A673 (cell line): Measurements from ENCODE around the gene CFAP65.

ENCODE experiments used
- EZH2 ChIP-seq: fragments of 200-600 bp; sonication (generic); IDR thresholded peaks from 2 replicates; pipeline ENCODE4 v1.6.1; 2017; ENCODE audit warnings: borderline replicate concordance, low read depth, mild to moderate bottlenecking, mixed read lengths, antibody characterized with exemption, low read length; ENCODE audit not compliant: poor library complexity, severe bottlenecking
- TF ChIP-seq, protein P1 (sequence below): fragments of 300-800, 200-600 bp; sonication (generic); conservative IDR thresholded peaks from 2 replicates; pipeline ENCODE4 v1.5.1; 2017; ENCODE audit warnings: low read depth, mild to moderate bottlenecking, antibody characterized with exemption, low read length, moderate library complexity, mixed read lengths

GRCh38 chr2:219038600-219038999 is 2.7 kb downstream of the CFAP65 start:
- TF ChIP-seq, protein P1, sequence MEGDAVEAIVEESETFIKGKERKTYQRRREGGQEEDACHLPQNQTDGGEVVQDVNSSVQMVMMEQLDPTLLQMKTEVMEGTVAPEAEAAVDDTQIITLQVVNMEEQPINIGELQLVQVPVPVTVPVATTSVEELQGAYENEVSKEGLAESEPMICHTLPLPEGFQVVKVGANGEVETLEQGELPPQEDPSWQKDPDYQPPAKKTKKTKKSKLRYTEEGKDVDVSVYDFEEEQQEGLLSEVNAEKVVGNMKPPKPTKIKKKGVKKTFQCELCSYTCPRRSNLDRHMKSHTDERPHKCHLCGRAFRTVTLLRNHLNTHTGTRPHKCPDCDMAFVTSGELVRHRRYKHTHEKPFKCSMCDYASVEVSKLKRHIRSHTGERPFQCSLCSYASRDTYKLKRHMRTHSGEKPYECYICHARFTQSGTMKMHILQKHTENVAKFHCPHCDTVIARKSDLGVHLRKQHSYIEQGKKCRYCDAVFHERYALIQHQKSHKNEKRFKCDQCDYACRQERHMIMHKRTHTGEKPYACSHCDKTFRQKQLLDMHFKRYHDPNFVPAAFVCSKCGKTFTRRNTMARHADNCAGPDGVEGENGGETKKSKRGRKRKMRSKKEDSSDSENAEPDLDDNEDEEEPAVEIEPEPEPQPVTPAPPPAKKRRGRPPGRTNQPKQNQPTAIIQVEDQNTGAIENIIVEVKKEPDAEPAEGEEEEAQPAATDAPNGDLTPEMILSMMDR = no peak
- no peak for TF ChIP-seq EZH2
